PC-3 (cell line): Measurements from ENCODE around the gene SEC31B.

ENCODE experiments used
- CTCF ChIP-seq: fragments of 300-600 bp; sonication (generic); conservative IDR thresholded peaks from 2 replicates; pipeline ENCODE4 v1.5.1; 2017; ENCODE audit warnings: antibody characterized with exemption, low read depth, mild to moderate bottlenecking, low read length
- EZH2phosphoT487 ChIP-seq: fragments of 300-600 bp; sonication (generic); IDR thresholded peaks from 2 replicates; pipeline ENCODE4 v1.6.1; 2018; ENCODE audit warnings: mild to moderate bottlenecking, antibody characterized with exemption, low read length, borderline replicate concordance

GRCh38 chr10:100448951-100449350 lies 70.7 kb downstream of the SEC31B start:
- TF ChIP-seq EZH2phosphoT487 (no peak), CTCF (no peak)
